Sciatic nerve (tissue), 2 donors: Measurements from ENCODE around the gene DPH7. TPM values are rescaled to one million over a fixed set of nuclear protein-coding genes. Genes with fewer than 3 reads are reported as not detected.
"Not testable (repeated sequence)": the region's sequence is repeated elsewhere in the genome, so short reads cannot be mapped to it uniquely, and the experiment has no call there.

Experiments used
- ATAC-seq: fragments of 200-7000 bp; cut with Tn5 transposase; one replicate; pipeline ENCODE4 v1.9.1; 2020; ENCODE audit warnings: mild to moderate bottlenecking, moderate library complexity
- DNase-seq: peaks from one replicate; pipeline ENCODE4 v3.0.0-alpha.2; 2020; ENCODE audit warnings: low spot score
- intact Hi-C: fragments of 100-400 bp; cut with DNase I; formaldehyde crosslinking; loops from one replicate; pipeline ENCODE4 v1.14.2; 2022
- total RNA-seq: library from RNA; stranded (reverse); fragmentation: NEBNext Ultra II Directional; extraction: Animal tissue kit (Norgen Biotek cat#: 25700); gene quantifications from one replicate; pipeline ENCODE4 v1.2.1, GENCODE V29; 2021
- donor health status: DM: no; HTN: no; CAD: no.
- donor health status: DM: no; HTN: no; CAD: no.

Gene DPH7
- total RNA-seq, 1 donor from 2014 or later: 33.1 TPM

GRCh38 chr9:137531099-137531765 is 47.5 kb downstream of the DPH7 start:
- ATAC-seq: peak; percentile 55
- no peak for DNase-seq
- intact Hi-C loops: no loop called here

GRCh38 chr9:137530331-137530730 is 48.4 kb downstream of the DPH7 start:
- DNase-seq (no peak), ATAC-seq (no peak)
- intact Hi-C loops: no loop called here

- ATAC-seq (no peak), DNase-seq (no peak)
- intact Hi-C loops: no loop called here
These were observed 53.8 kb downstream of the DPH7 start for GRCh38 chr9:137524981-137525317.

- intact Hi-C loops: no loop called here
- ATAC-seq (no peak), DNase-seq (no peak)
These were observed 54.4 kb downstream of the DPH7 start for GRCh38 chr9:137524161-137524980.

- intact Hi-C loops: no loop called here
- no peak for DNase-seq
- ATAC-seq: no peak
These were observed 55.8 kb downstream of the DPH7 start for GRCh38 chr9:137522746-137523455.

GRCh38 chr9:137521405-137521985 is 57.2 kb downstream of the DPH7 start:
- DNase-seq: no peak
- intact Hi-C loops: no loop called here
- no peak for ATAC-seq

- intact Hi-C loops: no loop called here
- ATAC-seq: no peak
- DNase-seq: no peak
These were observed 57.9 kb downstream of the DPH7 start for GRCh38 chr9:137520614-137521404.

- intact Hi-C loops: no loop called here
- ATAC-seq (no peak), DNase-seq (no peak)
These were observed 59.2 kb downstream of the DPH7 start for GRCh38 chr9:137519553-137519952.

- ATAC-seq, intact Hi-C loops, DNase-seq: not testable (repeated sequence)
These were observed 59.9 kb downstream of the DPH7 start for GRCh38 chr9:137518661-137519459.

GRCh38 chr9:137516144-137516917 is 62.4 kb downstream of the DPH7 start:
- no peak for ATAC-seq
- intact Hi-C loops: no loop called here
- no peak for DNase-seq

- intact Hi-C loops: no loop called here
- no peak for DNase-seq
- ATAC-seq: no peak
These were observed 63.4 kb downstream of the DPH7 start for GRCh38 chr9:137515338-137515724.

- ATAC-seq (no peak), DNase-seq (no peak)
- intact Hi-C loops: no loop called here
These were observed 63.9 kb downstream of the DPH7 start for GRCh38 chr9:137514691-137515337.

GRCh38 chr9:137513801-137514570 is 64.7 kb downstream of the DPH7 start:
- ATAC-seq, intact Hi-C loops, DNase-seq: not testable (repeated sequence)

- intact Hi-C loops, ATAC-seq, DNase-seq: not testable (repeated sequence)
These were observed 65.6 kb downstream of the DPH7 start for GRCh38 chr9:137513136-137513535.

- intact Hi-C loops: no loop called here
- DNase-seq (no peak), ATAC-seq (no peak)
These were observed 66.8 kb downstream of the DPH7 start for GRCh38 chr9:137511758-137512463.
